ENCODE results near the gene KCNQ5. TPM values are rescaled to one million over a fixed set of nuclear protein-coding genes. Genes with fewer than 3 reads are reported as not detected.

The KCNQ5 gene
- total and polyA plus RNA-seq, 2 of the 8 experiments (the other 6 are each of a cell fraction or from before 2014, with no cell fraction given): 0.83 to 1.2 TPM

GRCh38 chr6:73204252-73204651 lies 582.4 kb downstream of the KCNQ5 start (continued):
- TF ChIP-seq, protein P1, sequence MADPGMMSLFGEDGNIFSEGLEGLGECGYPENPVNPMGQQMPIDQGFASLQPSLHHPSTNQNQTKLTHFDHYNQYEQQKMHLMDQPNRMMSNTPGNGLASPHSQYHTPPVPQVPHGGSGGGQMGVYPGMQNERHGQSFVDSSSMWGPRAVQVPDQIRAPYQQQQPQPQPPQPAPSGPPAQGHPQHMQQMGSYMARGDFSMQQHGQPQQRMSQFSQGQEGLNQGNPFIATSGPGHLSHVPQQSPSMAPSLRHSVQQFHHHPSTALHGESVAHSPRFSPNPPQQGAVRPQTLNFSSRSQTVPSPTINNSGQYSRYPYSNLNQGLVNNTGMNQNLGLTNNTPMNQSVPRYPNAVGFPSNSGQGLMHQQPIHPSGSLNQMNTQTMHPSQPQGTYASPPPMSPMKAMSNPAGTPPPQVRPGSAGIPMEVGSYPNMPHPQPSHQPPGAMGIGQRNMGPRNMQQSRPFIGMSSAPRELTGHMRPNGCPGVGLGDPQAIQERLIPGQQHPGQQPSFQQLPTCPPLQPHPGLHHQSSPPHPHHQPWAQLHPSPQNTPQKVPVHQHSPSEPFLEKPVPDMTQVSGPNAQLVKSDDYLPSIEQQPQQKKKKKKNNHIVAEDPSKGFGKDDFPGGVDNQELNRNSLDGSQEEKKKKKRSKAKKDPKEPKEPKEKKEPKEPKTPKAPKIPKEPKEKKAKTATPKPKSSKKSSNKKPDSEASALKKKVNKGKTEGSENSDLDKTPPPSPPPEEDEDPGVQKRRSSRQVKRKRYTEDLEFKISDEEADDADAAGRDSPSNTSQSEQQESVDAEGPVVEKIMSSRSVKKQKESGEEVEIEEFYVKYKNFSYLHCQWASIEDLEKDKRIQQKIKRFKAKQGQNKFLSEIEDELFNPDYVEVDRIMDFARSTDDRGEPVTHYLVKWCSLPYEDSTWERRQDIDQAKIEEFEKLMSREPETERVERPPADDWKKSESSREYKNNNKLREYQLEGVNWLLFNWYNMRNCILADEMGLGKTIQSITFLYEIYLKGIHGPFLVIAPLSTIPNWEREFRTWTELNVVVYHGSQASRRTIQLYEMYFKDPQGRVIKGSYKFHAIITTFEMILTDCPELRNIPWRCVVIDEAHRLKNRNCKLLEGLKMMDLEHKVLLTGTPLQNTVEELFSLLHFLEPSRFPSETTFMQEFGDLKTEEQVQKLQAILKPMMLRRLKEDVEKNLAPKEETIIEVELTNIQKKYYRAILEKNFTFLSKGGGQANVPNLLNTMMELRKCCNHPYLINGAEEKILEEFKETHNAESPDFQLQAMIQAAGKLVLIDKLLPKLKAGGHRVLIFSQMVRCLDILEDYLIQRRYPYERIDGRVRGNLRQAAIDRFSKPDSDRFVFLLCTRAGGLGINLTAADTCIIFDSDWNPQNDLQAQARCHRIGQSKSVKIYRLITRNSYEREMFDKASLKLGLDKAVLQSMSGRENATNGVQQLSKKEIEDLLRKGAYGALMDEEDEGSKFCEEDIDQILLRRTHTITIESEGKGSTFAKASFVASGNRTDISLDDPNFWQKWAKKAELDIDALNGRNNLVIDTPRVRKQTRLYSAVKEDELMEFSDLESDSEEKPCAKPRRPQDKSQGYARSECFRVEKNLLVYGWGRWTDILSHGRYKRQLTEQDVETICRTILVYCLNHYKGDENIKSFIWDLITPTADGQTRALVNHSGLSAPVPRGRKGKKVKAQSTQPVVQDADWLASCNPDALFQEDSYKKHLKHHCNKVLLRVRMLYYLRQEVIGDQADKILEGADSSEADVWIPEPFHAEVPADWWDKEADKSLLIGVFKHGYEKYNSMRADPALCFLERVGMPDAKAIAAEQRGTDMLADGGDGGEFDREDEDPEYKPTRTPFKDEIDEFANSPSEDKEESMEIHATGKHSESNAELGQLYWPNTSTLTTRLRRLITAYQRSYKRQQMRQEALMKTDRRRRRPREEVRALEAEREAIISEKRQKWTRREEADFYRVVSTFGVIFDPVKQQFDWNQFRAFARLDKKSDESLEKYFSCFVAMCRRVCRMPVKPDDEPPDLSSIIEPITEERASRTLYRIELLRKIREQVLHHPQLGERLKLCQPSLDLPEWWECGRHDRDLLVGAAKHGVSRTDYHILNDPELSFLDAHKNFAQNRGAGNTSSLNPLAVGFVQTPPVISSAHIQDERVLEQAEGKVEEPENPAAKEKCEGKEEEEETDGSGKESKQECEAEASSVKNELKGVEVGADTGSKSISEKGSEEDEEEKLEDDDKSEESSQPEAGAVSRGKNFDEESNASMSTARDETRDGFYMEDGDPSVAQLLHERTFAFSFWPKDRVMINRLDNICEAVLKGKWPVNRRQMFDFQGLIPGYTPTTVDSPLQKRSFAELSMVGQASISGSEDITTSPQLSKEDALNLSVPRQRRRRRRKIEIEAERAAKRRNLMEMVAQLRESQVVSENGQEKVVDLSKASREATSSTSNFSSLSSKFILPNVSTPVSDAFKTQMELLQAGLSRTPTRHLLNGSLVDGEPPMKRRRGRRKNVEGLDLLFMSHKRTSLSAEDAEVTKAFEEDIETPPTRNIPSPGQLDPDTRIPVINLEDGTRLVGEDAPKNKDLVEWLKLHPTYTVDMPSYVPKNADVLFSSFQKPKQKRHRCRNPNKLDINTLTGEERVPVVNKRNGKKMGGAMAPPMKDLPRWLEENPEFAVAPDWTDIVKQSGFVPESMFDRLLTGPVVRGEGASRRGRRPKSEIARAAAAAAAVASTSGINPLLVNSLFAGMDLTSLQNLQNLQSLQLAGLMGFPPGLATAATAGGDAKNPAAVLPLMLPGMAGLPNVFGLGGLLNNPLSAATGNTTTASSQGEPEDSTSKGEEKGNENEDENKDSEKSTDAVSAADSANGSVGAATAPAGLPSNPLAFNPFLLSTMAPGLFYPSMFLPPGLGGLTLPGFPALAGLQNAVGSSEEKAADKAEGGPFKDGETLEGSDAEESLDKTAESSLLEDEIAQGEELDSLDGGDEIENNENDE (IDR thresholded peaks at IDR 0.05; ENCODE audit: insufficient replicate concordance, low read length): no peak
- no peak for TF ChIP-seq BRCA1 (IDR thresholded peaks at IDR 0.05; ENCODE audit: low read depth, low read length)
- no peak for TF ChIP-seq SP2 (IDR thresholded peaks at IDR 0.05; ENCODE audit: low read length)
- no peak for TF ChIP-seq PHF8 (conservative IDR thresholded peaks at IDR 0.05; ENCODE audit: low read depth, low read length)
- no peak for TF ChIP-seq SIRT6 (IDR thresholded peaks at IDR 0.05; ENCODE audit: low read length)

Data from H1 (cell line).